ENCODE results near the gene TMEM218. TPM values are rescaled to one million over a fixed set of nuclear protein-coding genes. Genes with fewer than 3 reads are reported as not detected.

Gene TMEM218
- total RNA-seq, 1 donor from 2014 or later, result 17.3 TPM

DNA sequence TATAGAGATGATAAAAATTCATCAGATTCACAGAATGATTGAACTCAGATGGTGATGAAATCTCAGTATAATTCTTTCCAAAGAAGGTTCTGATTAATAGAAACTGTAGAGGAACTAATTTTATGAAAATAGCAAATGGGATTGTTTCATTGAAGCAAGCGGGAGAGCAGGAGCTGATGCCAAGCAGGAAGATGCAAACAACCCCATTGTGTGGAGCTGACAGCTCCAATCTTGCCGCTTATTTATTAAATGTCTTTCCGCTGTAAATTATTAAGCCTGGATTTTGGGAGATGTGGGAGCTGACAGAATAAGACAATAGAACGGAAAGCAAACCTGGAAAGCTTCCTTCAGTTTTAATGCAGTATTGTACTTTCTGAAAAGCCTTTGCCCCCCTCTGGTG lies 6.0 kb upstream of the TMEM218 start:
- Mint-ChIP-seq H3K9me3 (no peaks in the 10 kb centered on the region), H3K36me3 (ENCODE audit: low read depth) (no peaks in the 10 kb centered on the region), H3K27ac (no peak overlapping the region), H3K27me3 (peaks cover 36% of the 10 kb centered on the region), H3K4me1 (no peaks in the 10 kb centered on the region), H3K4me3 (no peak overlapping the region)
- intact Hi-C loops (cut with micrococcal nuclease), result no loop called here
- no peak for DNase-seq

DNA sequence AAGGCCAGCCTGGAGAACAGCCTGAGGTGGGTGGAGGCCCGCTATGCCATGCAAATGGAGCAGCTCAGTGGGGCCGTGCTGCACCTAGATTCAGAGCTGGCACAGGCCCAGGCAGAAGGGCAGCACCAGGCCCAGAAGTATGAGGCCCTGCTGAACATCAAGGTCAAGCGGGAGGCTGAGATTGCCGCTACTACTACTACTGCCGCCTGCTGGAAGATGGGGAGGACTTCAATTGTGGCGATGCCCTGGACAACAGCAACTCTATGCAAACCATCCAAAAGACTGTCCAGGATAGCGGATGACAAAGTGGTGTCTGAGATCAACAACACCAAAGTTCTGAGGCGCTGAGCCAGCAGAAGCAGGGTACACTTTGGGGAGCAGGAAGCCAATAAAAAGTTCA lies 3.1 kb upstream of the TMEM218 start:
- H3K4me3 Mint-ChIP-seq, result no peak overlapping the region
- intact Hi-C loops (cut with micrococcal nuclease), result loop anchor here (5.0 kb wide), 3 partner anchors 52 to 788 kb away; partner anchors contain the start of genes DDX25, PUS3 and SLC37A2
- DNase-seq, result no peak
- H3K36me3 Mint-ChIP-seq (ENCODE audit: low read depth), result peaks cover 3% of the 10 kb centered on the region
- peaks cover 20% of the 10 kb centered on the region for H3K4me1 Mint-ChIP-seq
- peaks cover 24% of the 10 kb centered on the region for H3K27me3 Mint-ChIP-seq
- peaks cover 6% of the 10 kb centered on the region for H3K9me3 Mint-ChIP-seq
- no peak overlapping the region for H3K27ac Mint-ChIP-seq

DNA sequence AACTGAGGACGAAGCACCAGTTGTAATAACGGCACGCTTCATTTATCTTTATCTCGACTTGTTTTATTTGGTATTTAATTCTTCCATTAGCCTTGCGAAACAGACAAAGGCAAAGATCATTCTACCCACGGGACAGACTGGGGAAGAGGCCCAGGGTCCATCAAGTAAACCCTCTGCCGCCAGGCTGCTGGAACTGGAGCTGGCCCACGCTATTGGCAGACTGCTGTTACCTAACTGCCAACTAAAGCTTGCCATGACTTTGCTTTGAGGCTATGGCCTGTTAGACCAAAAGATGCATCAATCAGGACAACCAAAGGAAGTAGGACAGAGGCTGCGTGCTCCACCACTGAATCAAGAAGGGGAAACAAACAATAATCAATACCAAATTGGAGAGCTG lies 780 bp upstream of the TMEM218 start:
- intact Hi-C loops (cut with micrococcal nuclease), result loop anchor here (5.0 kb wide), 3 partner anchors 50 to 790 kb away; partner anchors contain the start of genes DDX25, PUS3 and SLC37A2
- H3K9me3 Mint-ChIP-seq, result peaks cover 6% of the 10 kb centered on the region
- H3K27me3 Mint-ChIP-seq, result peaks cover 8% of the 10 kb centered on the region
- peak; percentile 59 for DNase-seq
- H3K4me1 Mint-ChIP-seq, result peaks cover 20% of the 10 kb centered on the region
- H3K27ac Mint-ChIP-seq, result peak overlapping the region; percentile 100
- H3K36me3 Mint-ChIP-seq (ENCODE audit: low read depth), result peaks cover 5% of the 10 kb centered on the region
- H3K4me3 Mint-ChIP-seq, result peak overlapping the region; percentile 100

DNA sequence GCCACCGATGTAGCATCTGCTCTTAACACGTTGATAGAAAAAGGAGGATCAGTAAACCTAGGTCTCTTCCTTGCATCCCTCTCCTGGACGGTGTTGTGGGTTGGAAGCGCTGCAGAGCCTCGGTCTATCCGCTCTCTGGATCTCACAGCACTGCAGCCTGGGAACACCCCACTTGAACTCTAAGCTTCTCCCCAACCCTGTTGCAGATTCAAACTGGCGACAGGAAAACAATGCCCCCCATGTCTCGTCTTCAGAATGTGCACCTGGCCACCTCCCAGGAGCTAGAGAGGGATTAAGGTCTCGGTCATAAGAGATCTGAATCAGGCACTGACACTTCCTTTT lies 454 bp downstream of the TMEM218 start:
- peak; percentile 75 for DNase-seq
- Mint-ChIP-seq H3K36me3 (ENCODE audit: low read depth) (peaks cover 7% of the 10 kb centered on the region), H3K9me3 (peaks cover 6% of the 10 kb centered on the region), H3K27me3 (peaks cover 2% of the 10 kb centered on the region), H3K4me1 (peaks cover 23% of the 10 kb centered on the region), H3K27ac (peak overlapping the region; percentile 100), H3K4me3 (peak overlapping the region; percentile 100)
- intact Hi-C loops (cut with micrococcal nuclease), result loop anchor here (1.0 to 5.0 kb wide), 7 partner anchors 49 to 791 kb away; partner anchors contain the start of genes CCDC15, DDX25, PUS3 and SIAE

DNA sequence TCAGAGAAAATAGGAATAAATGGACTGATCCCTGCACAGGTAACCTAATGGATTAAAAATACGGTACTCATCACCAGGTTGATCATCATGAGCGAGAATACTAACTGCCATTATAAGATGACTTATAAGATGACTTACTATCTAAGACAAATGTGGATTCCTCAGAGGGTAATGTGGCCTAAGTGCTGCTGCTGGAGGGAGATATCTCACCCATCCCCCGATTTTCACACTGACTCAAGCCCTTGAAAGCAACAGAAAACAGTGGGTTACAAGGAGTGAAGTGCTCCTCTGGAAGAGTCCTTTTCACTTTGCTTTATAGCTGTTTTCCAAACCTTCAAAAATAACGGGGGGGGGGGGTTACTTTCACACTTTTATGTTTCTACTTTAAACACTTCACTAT lies 920 bp downstream of the TMEM218 start:
- peaks cover 7% of the 10 kb centered on the region for H3K36me3 Mint-ChIP-seq (ENCODE audit: low read depth)
- H3K27me3 Mint-ChIP-seq, result peaks cover under 1% of the 10 kb centered on the region
- peak overlapping the region; percentile 24 for H3K27ac Mint-ChIP-seq
- intact Hi-C loops (cut with micrococcal nuclease), result loop anchor here (2.0 to 5.0 kb wide), 5 partner anchors 48 to 792 kb away; partner anchors contain the start of genes DDX25, PUS3, SIAE and SLC37A2
- DNase-seq, result no peak
- peak overlapping the region; percentile 100 for H3K4me3 Mint-ChIP-seq
- peaks cover 28% of the 10 kb centered on the region for H3K4me1 Mint-ChIP-seq
- peaks cover 6% of the 10 kb centered on the region for H3K9me3 Mint-ChIP-seq

DNA sequence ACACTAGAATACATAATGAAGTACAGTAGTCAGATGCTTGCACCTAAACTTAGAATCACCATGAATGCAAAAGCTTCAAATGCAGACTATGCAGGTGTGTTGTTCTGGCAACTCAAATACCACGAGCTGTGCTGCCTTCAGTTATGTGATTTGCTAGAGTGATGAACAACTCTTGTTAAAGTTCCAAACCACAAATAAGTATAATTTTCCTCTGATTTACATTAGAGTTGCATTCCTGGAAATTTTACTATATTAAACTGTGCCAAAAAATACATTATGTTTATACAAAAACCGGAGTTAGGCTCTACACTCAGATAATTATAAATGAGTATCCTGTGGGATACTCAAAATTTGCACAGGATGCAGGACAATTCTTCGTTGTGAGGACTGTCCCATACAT lies 3.0 kb downstream of the TMEM218 start:
- Mint-ChIP-seq H3K4me1 (peaks cover 34% of the 10 kb centered on the region), H3K4me3 (no peak overlapping the region), H3K27me3 (no peaks in the 10 kb centered on the region), H3K9me3 (peaks cover 6% of the 10 kb centered on the region), H3K27ac (no peak overlapping the region), H3K36me3 (ENCODE audit: low read depth) (peaks cover 7% of the 10 kb centered on the region)
- intact Hi-C loops (cut with micrococcal nuclease), result no loop called here
- no peak for DNase-seq

DNA sequence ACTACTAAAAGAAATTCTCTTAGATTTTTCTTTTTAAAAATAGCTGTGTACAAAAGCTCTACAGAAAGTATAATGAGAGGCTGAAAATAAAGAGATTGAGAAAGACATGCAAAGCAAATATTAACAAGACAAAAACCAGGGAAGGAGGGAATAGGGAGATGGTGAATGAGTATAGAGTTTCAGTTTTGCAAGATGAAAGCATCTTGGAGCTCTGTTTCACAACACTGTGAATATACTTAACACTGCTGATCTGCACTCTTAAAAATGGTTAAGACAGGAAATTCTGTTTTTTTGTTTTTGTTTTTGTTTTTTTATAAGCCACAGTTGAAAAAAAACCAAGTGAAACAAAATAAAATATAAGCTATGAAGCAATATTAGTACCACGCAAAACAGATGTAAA lies 5.5 kb downstream of the TMEM218 start:
- intact Hi-C loops (cut with micrococcal nuclease), result no loop called here
- Mint-ChIP-seq H3K27me3 (no peaks in the 10 kb centered on the region), H3K27ac (no peak overlapping the region), H3K4me1 (peaks cover 22% of the 10 kb centered on the region), H3K4me3 (no peak overlapping the region), H3K36me3 (ENCODE audit: low read depth) (peaks cover 5% of the 10 kb centered on the region), H3K9me3 (no peaks in the 10 kb centered on the region)
- DNase-seq, result no peak

DNA sequence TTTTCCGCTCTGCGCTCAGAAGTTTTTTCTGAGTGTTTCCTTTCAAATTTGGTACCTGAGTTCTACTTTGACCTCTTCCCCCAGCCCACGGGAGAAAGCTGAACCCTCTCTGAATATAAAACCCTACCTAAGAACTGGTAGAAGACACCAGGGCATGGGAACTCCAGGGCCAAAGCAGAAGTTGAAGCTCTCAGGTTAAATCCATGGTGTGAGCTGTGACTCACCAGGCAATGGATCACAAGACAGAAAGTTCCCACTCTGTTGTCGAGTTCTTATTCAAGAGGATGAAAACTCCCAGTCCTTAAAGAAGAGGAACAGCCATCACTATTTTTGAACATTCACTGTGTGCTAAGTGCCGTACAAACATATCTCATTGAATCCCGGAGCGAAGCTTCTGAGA lies 8.9 kb downstream of the TMEM218 start:
- H3K4me1 Mint-ChIP-seq, result peaks cover 14% of the 10 kb centered on the region
- intact Hi-C loops (cut with micrococcal nuclease), result no loop called here
- H3K27me3 Mint-ChIP-seq, result no peaks in the 10 kb centered on the region
- no peak overlapping the region for H3K27ac Mint-ChIP-seq
- DNase-seq, result no peak
- no peaks in the 10 kb centered on the region for H3K9me3 Mint-ChIP-seq
- peaks cover 15% of the 10 kb centered on the region for H3K36me3 Mint-ChIP-seq (ENCODE audit: low read depth)
- H3K4me3 Mint-ChIP-seq, result no peak overlapping the region

DNA sequence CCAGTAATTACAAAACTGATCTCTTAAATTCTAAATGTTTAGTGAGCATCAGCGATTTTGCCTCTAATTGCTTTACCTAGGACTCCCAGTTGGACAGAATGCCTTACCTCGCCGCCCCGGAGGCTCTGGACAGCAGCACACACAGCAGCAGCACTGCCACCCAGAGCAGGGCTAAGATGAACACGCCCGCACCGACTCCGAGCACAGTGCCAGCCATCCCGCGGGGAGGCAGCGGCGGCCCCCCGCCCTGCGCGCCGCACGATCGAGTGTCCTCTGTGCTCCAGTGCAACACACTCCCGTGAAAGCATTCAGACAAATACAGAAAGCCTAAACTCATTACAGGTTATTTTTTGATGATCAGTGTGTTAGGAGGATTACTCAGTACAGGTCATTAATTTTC lies 9.4 kb downstream of the TMEM218 start:
- intact Hi-C loops (cut with micrococcal nuclease), result no loop called here
- H3K9me3 Mint-ChIP-seq, result no peaks in the 10 kb centered on the region
- H3K4me1 Mint-ChIP-seq, result peaks cover 14% of the 10 kb centered on the region
- peaks cover 17% of the 10 kb centered on the region for H3K36me3 Mint-ChIP-seq (ENCODE audit: low read depth)
- H3K27ac Mint-ChIP-seq, result no peak overlapping the region
- H3K27me3 Mint-ChIP-seq, result no peaks in the 10 kb centered on the region
- no peak overlapping the region for H3K4me3 Mint-ChIP-seq
- DNase-seq, result no peak

DNA sequence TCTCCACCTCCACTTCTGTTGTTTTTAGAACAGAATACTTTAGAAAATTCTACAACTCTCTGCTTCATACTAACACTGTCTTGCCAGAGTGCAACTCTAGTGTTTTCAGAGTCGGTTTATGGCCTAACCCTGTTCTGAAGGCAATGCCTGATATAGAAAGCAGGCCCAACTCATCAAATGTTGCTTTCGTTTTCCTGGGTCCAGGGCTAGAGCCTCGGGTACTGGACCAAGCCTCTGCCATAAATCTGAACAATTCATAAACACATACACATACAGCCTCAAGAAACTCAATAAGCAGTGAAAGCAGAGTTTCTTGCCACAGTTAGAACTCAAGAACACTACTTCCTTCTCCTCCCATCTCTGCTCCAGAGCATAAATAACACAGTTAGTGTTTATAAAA lies 9.8 kb downstream of the TMEM218 start:
- no peak overlapping the region for H3K27ac Mint-ChIP-seq
- peaks cover 14% of the 10 kb centered on the region for H3K4me1 Mint-ChIP-seq
- H3K36me3 Mint-ChIP-seq (ENCODE audit: low read depth), result peaks cover 19% of the 10 kb centered on the region
- H3K9me3 Mint-ChIP-seq, result no peaks in the 10 kb centered on the region
- intact Hi-C loops (cut with micrococcal nuclease), result no loop called here
- no peaks in the 10 kb centered on the region for H3K27me3 Mint-ChIP-seq
- no peak for DNase-seq
- no peak overlapping the region for H3K4me3 Mint-ChIP-seq

DNA sequence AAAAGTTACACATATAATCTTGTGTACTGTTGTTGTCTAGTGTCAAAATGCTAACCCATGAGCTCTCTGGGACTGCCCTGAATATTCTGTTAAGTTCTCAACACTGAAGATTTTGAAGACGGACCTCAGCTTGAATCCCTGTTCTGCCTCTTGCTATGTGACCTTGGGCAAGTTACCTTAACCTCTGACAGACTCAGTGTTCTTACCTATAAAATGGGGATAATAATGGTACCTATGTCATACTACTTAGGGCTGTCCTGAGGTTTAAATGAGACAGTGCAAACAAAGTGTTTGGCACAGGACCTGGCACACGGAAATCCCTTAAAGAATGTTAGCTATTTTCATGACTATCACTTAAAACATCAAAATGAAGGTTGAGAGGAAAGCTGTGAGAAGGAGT lies 11.3 kb downstream of the TMEM218 start:
- H3K9me3 Mint-ChIP-seq, result no peaks in the 10 kb centered on the region
- H3K36me3 Mint-ChIP-seq (ENCODE audit: low read depth), result peaks cover 24% of the 10 kb centered on the region
- H3K4me1 Mint-ChIP-seq, result peaks cover 3% of the 10 kb centered on the region
- no peak overlapping the region for H3K27ac Mint-ChIP-seq
- H3K4me3 Mint-ChIP-seq, result no peak overlapping the region
- intact Hi-C loops (cut with micrococcal nuclease), result no loop called here
- no peaks in the 10 kb centered on the region for H3K27me3 Mint-ChIP-seq
- no peak for DNase-seq

DNA sequence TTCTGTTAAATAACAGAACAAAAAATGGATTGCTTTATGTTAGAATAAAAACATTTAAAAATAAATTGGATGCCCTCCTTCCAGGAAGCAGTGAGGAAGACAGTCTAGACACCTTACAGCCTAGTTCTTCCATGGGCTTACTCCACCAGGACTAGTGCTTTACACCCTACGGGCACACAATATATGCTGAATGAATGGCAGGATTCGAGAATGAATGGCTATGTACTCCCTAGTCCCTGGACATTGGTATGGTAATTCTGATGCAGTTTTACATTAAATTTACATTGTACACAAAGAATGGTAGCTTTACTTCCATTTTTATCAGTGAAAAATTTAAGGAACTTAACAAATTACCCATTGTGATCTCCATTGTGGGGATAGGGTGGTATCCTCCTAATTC lies 16.7 kb downstream of the TMEM218 start:
- H3K27ac Mint-ChIP-seq, result no peak overlapping the region
- peaks cover 15% of the 10 kb centered on the region for H3K36me3 Mint-ChIP-seq (ENCODE audit: low read depth)
- DNase-seq, result no peak
- H3K4me1 Mint-ChIP-seq, result peaks cover 3% of the 10 kb centered on the region
- H3K27me3 Mint-ChIP-seq, result no peaks in the 10 kb centered on the region
- H3K4me3 Mint-ChIP-seq, result no peak overlapping the region
- no peaks in the 10 kb centered on the region for H3K9me3 Mint-ChIP-seq
- intact Hi-C loops (cut with micrococcal nuclease), result loop anchor here (5.0 kb wide), 1 partner anchor 48 kb away; no protein-coding TSS in a partner anchor

DNA sequence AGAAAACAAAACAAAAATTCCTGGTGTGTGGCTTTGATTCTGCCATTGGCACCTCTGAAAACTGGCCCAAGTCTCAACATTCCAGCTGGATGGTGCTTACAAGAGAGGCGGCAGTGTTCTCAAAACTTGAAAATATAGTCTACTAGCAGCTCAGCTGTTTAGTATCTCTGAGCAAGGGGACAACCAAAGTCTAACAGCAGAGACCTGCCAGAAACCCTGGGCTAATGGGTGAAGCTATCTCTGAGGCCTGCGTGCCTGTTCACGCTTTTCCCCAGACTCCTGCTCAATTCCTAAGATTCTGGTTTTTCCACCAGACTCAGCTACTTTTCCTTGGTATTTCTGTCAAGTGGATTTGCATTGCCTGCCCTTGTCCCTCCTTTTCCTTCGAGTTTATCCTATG lies 17.9 kb downstream of the TMEM218 start:
- no peak overlapping the region for H3K27ac Mint-ChIP-seq
- no peak for DNase-seq
- H3K9me3 Mint-ChIP-seq, result no peaks in the 10 kb centered on the region
- peaks cover 15% of the 10 kb centered on the region for H3K36me3 Mint-ChIP-seq (ENCODE audit: low read depth)
- H3K27me3 Mint-ChIP-seq, result no peaks in the 10 kb centered on the region
- intact Hi-C loops (cut with micrococcal nuclease), result loop anchor here (5.0 kb wide), 1 partner anchor 49 kb away; no protein-coding TSS in a partner anchor
- peaks cover 3% of the 10 kb centered on the region for H3K4me1 Mint-ChIP-seq
- no peak overlapping the region for H3K4me3 Mint-ChIP-seq

DNA sequence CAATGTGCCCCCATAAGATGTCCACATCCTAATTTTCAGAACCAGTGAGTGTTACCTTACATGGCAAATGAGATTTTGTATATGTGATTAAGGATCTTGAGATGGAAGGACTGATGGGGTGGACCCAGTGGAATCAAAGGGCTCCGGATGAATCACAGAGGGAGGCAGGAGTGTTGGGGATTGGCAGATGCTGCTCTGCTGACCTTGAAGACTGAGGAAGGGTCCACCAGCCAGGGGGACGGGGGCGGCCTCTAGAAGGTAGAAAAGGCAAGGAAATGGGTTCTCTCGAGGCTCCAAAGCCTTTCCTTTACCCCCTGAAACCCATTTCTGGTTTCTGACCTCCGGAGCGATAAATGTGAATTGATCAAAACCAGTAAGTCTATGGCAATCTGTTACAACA lies 18.8 kb downstream of the TMEM218 start:
- Mint-ChIP-seq H3K4me3 (no peak overlapping the region), H3K27ac (no peak overlapping the region), H3K27me3 (no peaks in the 10 kb centered on the region), H3K9me3 (no peaks in the 10 kb centered on the region), H3K4me1 (peaks cover 3% of the 10 kb centered on the region), H3K36me3 (ENCODE audit: low read depth) (peaks cover 13% of the 10 kb centered on the region)
- no peak for DNase-seq
- intact Hi-C loops (cut with micrococcal nuclease), result loop anchor here (5.0 kb wide), 1 partner anchor 50 kb away; no protein-coding TSS in a partner anchor

All from activated CD4-positive, alpha-beta T cell treated with anti-CD3 and anti-CD28 coated beads, Interleukin-2, amount 10 ng/mL, durations not matched to agents 24 days and 14 days (primary cell).